ENCODE results near the gene PCCA.
"Not testable (repeated sequence)": the region's sequence is repeated elsewhere in the genome, so short reads cannot be mapped to it uniquely, and the experiment has no call there.

The PCCA gene

GRCh38 chr13:100382785-100383184 lies 293.9 kb downstream of the PCCA start:
- ATAC-seq (ENCODE audit: insufficient read depth, low read depth) (no peak), DNase-seq (no peak)
- H2AFZ ChIP-seq (ENCODE audit: low read depth, low read length), result no peak overlapping the region

GRCh38 chr13:100387416-100387815 lies 298.5 kb downstream of the PCCA start:
- no peak overlapping the region for H3K4me2 ChIP-seq (ENCODE audit: insufficient read depth, low read length)
- H3K27me3 ChIP-seq (ENCODE audit: insufficient read depth, low read length, poor library complexity), result no peaks in the 10 kb centered on the region
- ATAC-seq (ENCODE audit: insufficient read depth, low read depth) (no peak), DNase-seq (no peak)
- no peaks in the 10 kb centered on the region for H3K79me2 ChIP-seq (ENCODE audit: insufficient read depth, low read length)
- H3K9me3 ChIP-seq (ENCODE audit: insufficient read depth, low read length, severe bottlenecking), result no peaks in the 10 kb centered on the region
- no peaks in the 10 kb centered on the region for H3K4me1 ChIP-seq (ENCODE audit: insufficient read depth, low read length)
- no peaks in the 10 kb centered on the region for H3K36me3 ChIP-seq (ENCODE audit: insufficient read depth, low read length)
- no peaks in the 10 kb centered on the region for H4K20me1 ChIP-seq (ENCODE audit: insufficient read depth, low read length)
- no peak overlapping the region for H2AFZ ChIP-seq (ENCODE audit: low read depth, low read length)
- H3K4me3 ChIP-seq (ENCODE audit: low read depth in 1 of 2, low read length in 2 of 2), result no peak overlapping the region
- TF ChIP-seq EZH2 (IDR thresholded peaks at IDR 0.05; ENCODE audit: borderline replicate concordance, low read depth, low read length, severe bottlenecking), result no peak
- TF ChIP-seq, protein P1, sequence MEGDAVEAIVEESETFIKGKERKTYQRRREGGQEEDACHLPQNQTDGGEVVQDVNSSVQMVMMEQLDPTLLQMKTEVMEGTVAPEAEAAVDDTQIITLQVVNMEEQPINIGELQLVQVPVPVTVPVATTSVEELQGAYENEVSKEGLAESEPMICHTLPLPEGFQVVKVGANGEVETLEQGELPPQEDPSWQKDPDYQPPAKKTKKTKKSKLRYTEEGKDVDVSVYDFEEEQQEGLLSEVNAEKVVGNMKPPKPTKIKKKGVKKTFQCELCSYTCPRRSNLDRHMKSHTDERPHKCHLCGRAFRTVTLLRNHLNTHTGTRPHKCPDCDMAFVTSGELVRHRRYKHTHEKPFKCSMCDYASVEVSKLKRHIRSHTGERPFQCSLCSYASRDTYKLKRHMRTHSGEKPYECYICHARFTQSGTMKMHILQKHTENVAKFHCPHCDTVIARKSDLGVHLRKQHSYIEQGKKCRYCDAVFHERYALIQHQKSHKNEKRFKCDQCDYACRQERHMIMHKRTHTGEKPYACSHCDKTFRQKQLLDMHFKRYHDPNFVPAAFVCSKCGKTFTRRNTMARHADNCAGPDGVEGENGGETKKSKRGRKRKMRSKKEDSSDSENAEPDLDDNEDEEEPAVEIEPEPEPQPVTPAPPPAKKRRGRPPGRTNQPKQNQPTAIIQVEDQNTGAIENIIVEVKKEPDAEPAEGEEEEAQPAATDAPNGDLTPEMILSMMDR (IDR thresholded peaks at IDR 0.05; ENCODE audit: borderline replicate concordance, extremely low read depth, low read length, poor library complexity, severe bottlenecking), result no peak
- H3K9ac ChIP-seq (ENCODE audit: low read depth, low read length), result no peak overlapping the region
- no peak overlapping the region for H3K27ac ChIP-seq (ENCODE audit: low read length)

More at GRCh38 chr13:100382785-100383184, 293.9 kb downstream of the PCCA start:
- no peak for TF ChIP-seq EZH2 (IDR thresholded peaks at IDR 0.05; ENCODE audit: borderline replicate concordance, low read depth, low read length, severe bottlenecking)
- TF ChIP-seq, protein P1 (IDR thresholded peaks at IDR 0.05; ENCODE audit: borderline replicate concordance, extremely low read depth, low read length, poor library complexity, severe bottlenecking), result no peak
- Histone ChIP-seq H3K4me2 (ENCODE audit: insufficient read depth, low read length) (no peak overlapping the region), H3K27me3 (ENCODE audit: insufficient read depth, low read length, poor library complexity) (no peaks in the 10 kb centered on the region), H3K9me3 (ENCODE audit: insufficient read depth, low read length, severe bottlenecking) (peaks cover 8% of the 10 kb centered on the region), H3K27ac (ENCODE audit: low read length) (no peak overlapping the region), H4K20me1 (ENCODE audit: insufficient read depth, low read length) (no peaks in the 10 kb centered on the region), H3K9ac (ENCODE audit: low read depth, low read length) (no peak overlapping the region), H3K4me3 (ENCODE audit: low read depth in 1 of 2, low read length in 2 of 2) (no peak overlapping the region), H3K36me3 (ENCODE audit: insufficient read depth, low read length) (no peaks in the 10 kb centered on the region), H3K79me2 (ENCODE audit: insufficient read depth, low read length) (no peaks in the 10 kb centered on the region), H3K4me1 (ENCODE audit: insufficient read depth, low read length) (no peaks in the 10 kb centered on the region)

GRCh38 chr13:100388150-100388549 lies 299.3 kb downstream of the PCCA start:
- H4K20me1 ChIP-seq (ENCODE audit: insufficient read depth, low read length); H3K4me3 ChIP-seq (ENCODE audit: low read depth in 1 of 2, low read length in 2 of 2); H3K4me1 ChIP-seq (ENCODE audit: insufficient read depth, low read length); H3K27ac ChIP-seq (ENCODE audit: low read length); H3K9me3 ChIP-seq (ENCODE audit: insufficient read depth, low read length, severe bottlenecking); H3K36me3 ChIP-seq (ENCODE audit: insufficient read depth, low read length); DNase-seq; H2AFZ ChIP-seq (ENCODE audit: low read depth, low read length); ATAC-seq (ENCODE audit: insufficient read depth, low read depth); H3K9ac ChIP-seq (ENCODE audit: low read depth, low read length); H3K27me3 ChIP-seq (ENCODE audit: insufficient read depth, low read length, poor library complexity); H3K79me2 ChIP-seq (ENCODE audit: insufficient read depth, low read length); H3K4me2 ChIP-seq (ENCODE audit: insufficient read depth, low read length): not testable (repeated sequence)

GRCh38 chr13:100388923-100389322 lies 300.0 kb downstream of the PCCA start:
- no peaks in the 10 kb centered on the region for H3K36me3 ChIP-seq (ENCODE audit: insufficient read depth, low read length)
- no peaks in the 10 kb centered on the region for H3K4me1 ChIP-seq (ENCODE audit: insufficient read depth, low read length)
- no peak overlapping the region for H3K9ac ChIP-seq (ENCODE audit: low read depth, low read length)
- no peaks in the 10 kb centered on the region for H4K20me1 ChIP-seq (ENCODE audit: insufficient read depth, low read length)
- no peak overlapping the region for H2AFZ ChIP-seq (ENCODE audit: low read depth, low read length)
- TF ChIP-seq, protein P1 (IDR thresholded peaks at IDR 0.05; ENCODE audit: borderline replicate concordance, extremely low read depth, low read length, poor library complexity, severe bottlenecking), result no peak
- no peak for TF ChIP-seq EZH2 (IDR thresholded peaks at IDR 0.05; ENCODE audit: borderline replicate concordance, low read depth, low read length, severe bottlenecking)
- H3K27ac ChIP-seq (ENCODE audit: low read length), result no peak overlapping the region
- no peak overlapping the region for H3K4me2 ChIP-seq (ENCODE audit: insufficient read depth, low read length)
- peak; percentile 96 for ATAC-seq (ENCODE audit: insufficient read depth, low read depth)
- no peak overlapping the region for H3K4me3 ChIP-seq (ENCODE audit: low read depth in 1 of 2, low read length in 2 of 2)
- no peaks in the 10 kb centered on the region for H3K79me2 ChIP-seq (ENCODE audit: insufficient read depth, low read length)
- no peaks in the 10 kb centered on the region for H3K27me3 ChIP-seq (ENCODE audit: insufficient read depth, low read length, poor library complexity)
- no peaks in the 10 kb centered on the region for H3K9me3 ChIP-seq (ENCODE audit: insufficient read depth, low read length, severe bottlenecking)
- DNase-seq, result peak; percentile 73

Measured in DND-41 (cell line).